Mesendoderm (in vitro differentiated cells): ENCODE results near the gene PYHIN1.
"Not testable (repeated sequence)": the region's sequence is repeated elsewhere in the genome, so short reads cannot be mapped to it uniquely, and the experiment has no call there.

Experiments used
- DNase-seq: peaks from one replicate; pipeline ENCODE4 v3.0.0; 2013
- H2AK5ac ChIP-seq: 2 replicates; pipeline ENCODE4 v1.6.1; 2013; ENCODE audit warnings: low read length, inconsistent platforms
- H2BK120ac ChIP-seq: 2 replicates; pipeline ENCODE4 v1.6.1; 2013; ENCODE audit warnings: low read depth, mild to moderate bottlenecking, low read length, moderate library complexity, mixed read lengths
- H2BK15ac ChIP-seq: replicated peaks from 2 replicates; pipeline ENCODE4 v1.6.1; 2013; ENCODE audit warnings: low read depth, mild to moderate bottlenecking, moderate library complexity
- H2BK5ac ChIP-seq: 2 replicates; pipeline ENCODE4 v1.6.1; 2013; ENCODE audit warnings: low read length, inconsistent platforms
- H3K18ac ChIP-seq: 2 replicates; pipeline ENCODE4 v1.6.1; 2013; ENCODE audit warnings: mild to moderate bottlenecking, low read length, mixed read lengths
- H3K23ac ChIP-seq: one replicate; pipeline ENCODE4 v1.6.1; 2013; ENCODE audit warnings: low read length
- H3K27ac ChIP-seq: 2 replicates; pipeline ENCODE4 v1.5.1; 2013; ENCODE audit warnings: low read depth, mild to moderate bottlenecking, inconsistent platforms, low read length, moderate library complexity
- H3K27me3 ChIP-seq: 2 replicates; pipeline ENCODE4 v1.6.1; 2013; ENCODE audit warnings: low read length, control low read depth, mild to moderate bottlenecking, inconsistent platforms; ENCODE audit not compliant: insufficient read depth, poor library complexity
- H3K36me3 ChIP-seq: 2 replicates; pipeline ENCODE4 v1.6.1; 2013; ENCODE audit warnings: low read length, inconsistent platforms; ENCODE audit not compliant: control insufficient read depth, insufficient read depth
- H3K4ac ChIP-seq: one replicate; pipeline ENCODE4 v1.6.1; 2013; ENCODE audit warnings: low read depth, mild to moderate bottlenecking, low read length, moderate library complexity
- H3K4me1 ChIP-seq: 2 replicates; pipeline ENCODE4 v1.6.1; 2013; ENCODE audit warnings: low read depth, low read length, inconsistent platforms; ENCODE audit not compliant: control insufficient read depth
- H3K4me2 ChIP-seq: 2 replicates; pipeline ENCODE4 v1.6.1; 2013; ENCODE audit warnings: low read length
- H3K4me3 ChIP-seq: 2 replicates; pipeline ENCODE4 v1.5.1; 2013; ENCODE audit warnings: mild to moderate bottlenecking, low read length
- H3K56ac ChIP-seq: one replicate; pipeline ENCODE4 v1.6.1; 2013; ENCODE audit warnings: low read length
- H3K79me1 ChIP-seq: 2 replicates; pipeline ENCODE4 v1.6.1; 2013; ENCODE audit warnings: low read length, inconsistent platforms
- H3K79me2 ChIP-seq: 2 replicates; pipeline ENCODE4 v1.6.1; 2013; ENCODE audit warnings: mild to moderate bottlenecking, low read length; ENCODE audit not compliant: control insufficient read depth, insufficient read depth
- H3K9ac ChIP-seq: 2 replicates; pipeline ENCODE4 v1.6.1; 2013; ENCODE audit warnings: low read length, inconsistent platforms
- H4K5ac ChIP-seq: one replicate; pipeline ENCODE4 v1.6.1; 2013; ENCODE audit warnings: low read length
- H4K8ac ChIP-seq: one replicate; pipeline ENCODE4 v1.6.1; 2013; ENCODE audit warnings: low read depth, mild to moderate bottlenecking, control low read depth, low read length, moderate library complexity
- WGBS: extraction: QIAGEN DNeasy Blood & Tissue Kit; methylation state at CpG from one replicate; pipeline ENCODE4 v1.1.7; 2013; ENCODE audit warnings: low lambda C conversion rate, missing lambda C conversion rate; ENCODE audit not compliant: insufficient coverage; ENCODE audit errors: extremely low coverage; 5-methylcytosine and 5-hydroxymethylcytosine counted together

The PYHIN1 gene

GRCh38 chr1:159009704-159010361, 78.5 kb downstream of the PYHIN1 start, which contains the start of gene IFI16:
IFI16 (plus strand) TSS chr1:159009907; CDS start chr1:159014681, 4,774 bp downstream.
- H3K79me2 ChIP-seq, result no peaks in the 10 kb centered on the region
- no peak within 1 kb of the TSS for H2AK5ac ChIP-seq
- no peak within 1 kb of the TSS for H3K23ac ChIP-seq
- no peaks in the 10 kb centered on the region for H3K79me1 ChIP-seq
- DNase-seq, result peak; percentile 22
- no peak within 1 kb of the TSS for H3K27ac ChIP-seq
- H3K4me2 ChIP-seq, result no peak within 1 kb of the TSS
- peaks cover 15% of the 10 kb centered on the region for H3K4me1 ChIP-seq
- no peak within 1 kb of the TSS for H2BK15ac ChIP-seq
- H3K18ac ChIP-seq, result peak within 1 kb of the TSS; percentile 5
- H2BK5ac ChIP-seq, result no peak within 1 kb of the TSS
- no peak within 1 kb of the TSS for H3K4me3 ChIP-seq
- H2BK120ac ChIP-seq, result no peak within 1 kb of the TSS
- peak within 1 kb of the TSS; percentile 43 for H3K56ac ChIP-seq
- no peak within 1 kb of the TSS for H4K8ac ChIP-seq
- no peaks in the 10 kb centered on the region for H3K36me3 ChIP-seq
- no peak within 1 kb of the TSS for H4K5ac ChIP-seq
- WGBS, result no CpG with 5 or more reads among the region's 5 CpGs
- no peaks in the 10 kb centered on the region for H3K27me3 ChIP-seq
- no peak within 1 kb of the TSS for H3K9ac ChIP-seq
- H3K4ac ChIP-seq, result no peak within 1 kb of the TSS

- Histone ChIP-seq H3K4me2 (no peak overlapping the region), H2BK120ac (no peak overlapping the region), H3K4me1 (peaks cover 9% of the 10 kb centered on the region), H4K5ac (no peak overlapping the region), H2AK5ac (no peak overlapping the region), H3K18ac (no peak overlapping the region), H2BK5ac (no peak overlapping the region), H3K4me3 (no peak overlapping the region), H3K4ac (no peak overlapping the region), H3K56ac (peak overlapping the region; percentile 43), H2BK15ac (no peak overlapping the region), H3K79me1 (no peaks in the 10 kb centered on the region), H3K79me2 (no peaks in the 10 kb centered on the region), H3K27me3 (no peaks in the 10 kb centered on the region), H3K23ac (no peak overlapping the region), H3K27ac (no peak overlapping the region), H3K9ac (no peak overlapping the region), H4K8ac (no peak overlapping the region), H3K36me3 (no peaks in the 10 kb centered on the region)
- DNase-seq, result no peak
- no CpG with 5 or more reads among the region's 5 CpGs for WGBS
Observed at GRCh38 chr1:159010391-159010790, 79.0 kb downstream of the PYHIN1 start.

GRCh38 chr1:159011001-159011400, 79.6 kb downstream of the PYHIN1 start:
- not testable (repeated sequence) for H2BK120ac ChIP-seq, H4K8ac ChIP-seq, H3K27me3 ChIP-seq, H3K4me2 ChIP-seq, H3K36me3 ChIP-seq, H3K79me1 ChIP-seq, H3K4ac ChIP-seq, H3K9ac ChIP-seq, H3K27ac ChIP-seq, H2AK5ac ChIP-seq, H3K4me1 ChIP-seq, H4K5ac ChIP-seq, H3K56ac ChIP-seq, H3K79me2 ChIP-seq, DNase-seq, H3K18ac ChIP-seq, H2BK5ac ChIP-seq, H3K4me3 ChIP-seq, H3K23ac ChIP-seq, H2BK15ac ChIP-seq
- WGBS, result 100% methylated on average over 1 of the region's 9 CpGs

- Histone ChIP-seq H3K4me3 (no peak overlapping the region), H3K79me1 (no peaks in the 10 kb centered on the region), H3K23ac (no peak overlapping the region), H2AK5ac (no peak overlapping the region), H3K27ac (no peak overlapping the region), H3K4me1 (peaks cover 5% of the 10 kb centered on the region), H3K4me2 (no peak overlapping the region), H4K5ac (no peak overlapping the region), H2BK5ac (no peak overlapping the region), H3K4ac (no peak overlapping the region), H3K79me2 (no peaks in the 10 kb centered on the region), H3K18ac (no peak overlapping the region), H4K8ac (no peak overlapping the region), H3K27me3 (no peaks in the 10 kb centered on the region), H2BK120ac (no peak overlapping the region), H2BK15ac (no peak overlapping the region), H3K56ac (no peak overlapping the region), H3K9ac (no peak overlapping the region), H3K36me3 (no peaks in the 10 kb centered on the region)
- DNase-seq, result no peak
Observed at GRCh38 chr1:159011751-159012150, 80.4 kb downstream of the PYHIN1 start.

- no peak overlapping the region for H3K4ac ChIP-seq
- H4K8ac ChIP-seq, result no peak overlapping the region
- peak overlapping the region; percentile 22 for H3K56ac ChIP-seq
- peaks cover 4% of the 10 kb centered on the region for H3K4me1 ChIP-seq
- no peak overlapping the region for H2BK15ac ChIP-seq
- H3K79me1 ChIP-seq, result no peaks in the 10 kb centered on the region
- H3K9ac ChIP-seq, result no peak overlapping the region
- no peak for DNase-seq
- no peak overlapping the region for H3K23ac ChIP-seq
- no peaks in the 10 kb centered on the region for H3K79me2 ChIP-seq
- no peak overlapping the region for H2BK5ac ChIP-seq
- peak overlapping the region; percentile 92 for H3K18ac ChIP-seq
- no peaks in the 10 kb centered on the region for H3K27me3 ChIP-seq
- H3K36me3 ChIP-seq, result no peaks in the 10 kb centered on the region
- no peak overlapping the region for H2AK5ac ChIP-seq
- H2BK120ac ChIP-seq, result no peak overlapping the region
- H4K5ac ChIP-seq, result no peak overlapping the region
- no peak overlapping the region for H3K27ac ChIP-seq
- H3K4me2 ChIP-seq, result no peak overlapping the region
- no CpG with 5 or more reads among the region's 6 CpGs for WGBS
- no peak overlapping the region for H3K4me3 ChIP-seq
Observed at GRCh38 chr1:159012495-159012894, 81.1 kb downstream of the PYHIN1 start.

GRCh38 chr1:159014003-159014571, 82.7 kb downstream of the PYHIN1 start:
- Histone ChIP-seq H4K5ac (no peak overlapping the region), H3K27me3 (no peaks in the 10 kb centered on the region), H3K79me1 (no peaks in the 10 kb centered on the region), H2BK120ac (no peak overlapping the region), H3K4me3 (no peak overlapping the region), H3K79me2 (no peaks in the 10 kb centered on the region), H4K8ac (no peak overlapping the region), H3K4me2 (no peak overlapping the region), H2AK5ac (no peak overlapping the region), H3K18ac (no peak overlapping the region), H3K4ac (no peak overlapping the region), H2BK15ac (no peak overlapping the region), H3K4me1 (peaks cover 2% of the 10 kb centered on the region), H3K23ac (no peak overlapping the region), H3K27ac (no peak overlapping the region), H3K36me3 (no peaks in the 10 kb centered on the region), H3K9ac (no peak overlapping the region), H2BK5ac (no peak overlapping the region), H3K56ac (no peak overlapping the region)
- DNase-seq, result no peak
- WGBS, result no CpG with 5 or more reads among the region's 3 CpGs
